NCI-H226 (cell line): ENCODE data around the gene TRPT1.
"Not testable (repeated sequence)": the region's sequence is repeated elsewhere in the genome, so short reads cannot be mapped to it uniquely, and the experiment has no call there.

ENCODE experiments used
- DNase-seq: peaks from one replicate; pipeline ENCODE4 v3.0.0-alpha.2; 2015

The TRPT1 gene

GRCh38 chr11:64258356-64258755 lies 32.4 kb upstream of the TRPT1 start:
- no peak for DNase-seq

GRCh38 chr11:64256300-64256699 lies 30.3 kb upstream of the TRPT1 start:
- DNase-seq = no peak

- no peak for DNase-seq
Measured at GRCh38 chr11:64255135-64256128, 29.4 kb upstream of the TRPT1 start.

GRCh38 chr11:64254326-64254725 lies 28.3 kb upstream of the TRPT1 start:
- no peak for DNase-seq

- no peak for DNase-seq
Measured at GRCh38 chr11:64253481-64253880, 27.5 kb upstream of the TRPT1 start.

GRCh38 chr11:64253043-64253442 lies 27.1 kb upstream of the TRPT1 start:
- no peak for DNase-seq

GRCh38 chr11:64252003-64252872 lies 26.3 kb upstream of the TRPT1 start:
- peak; percentile 70 for DNase-seq

- DNase-seq = no peak
Measured at GRCh38 chr11:64251753-64252002, 25.7 kb upstream of the TRPT1 start.

GRCh38 chr11:64251016-64251752 lies 25.2 kb upstream of the TRPT1 start, which contains the start of gene PLCB3:
PLCB3 (plus strand) TSS chr11:64251530; CDS start chr11:64251650, 120 bp downstream.
- DNase-seq = no peak

- DNase-seq = no peak
Measured at GRCh38 chr11:64250415-64251015, 24.5 kb upstream of the TRPT1 start.

GRCh38 chr11:64249563-64250414 lies 23.8 kb upstream of the TRPT1 start:
- DNase-seq = no peak

- DNase-seq = no peak
Measured at GRCh38 chr11:64249038-64249437, 23.1 kb upstream of the TRPT1 start.

GRCh38 chr11:64248578-64248977 lies 22.6 kb upstream of the TRPT1 start:
- DNase-seq = no peak

- DNase-seq = no peak
Measured at GRCh38 chr11:64247729-64248531, 21.9 kb upstream of the TRPT1 start.

GRCh38 chr11:64246871-64247728 lies 21.1 kb upstream of the TRPT1 start, which contains the start of gene PPP1R14B:
PPP1R14B (minus strand) TSS chr11:64246943; CDS start chr11:64246673, 270 bp downstream.
- DNase-seq = peak; percentile 70

- DNase-seq = not testable (repeated sequence)
Measured at GRCh38 chr11:64246621-64246870, 20.6 kb upstream of the TRPT1 start.

GRCh38 chr11:64245797-64246620 lies 20.0 kb upstream of the TRPT1 start:
- DNase-seq = peak; percentile 97

GRCh38 chr11:64245401-64245796 lies 19.4 kb upstream of the TRPT1 start:
- peak; percentile 24 for DNase-seq

- no peak for DNase-seq
Measured at GRCh38 chr11:64244966-64245365, 19.0 kb upstream of the TRPT1 start.
